ENCODE data around the gene KRTAP10-2. TPM values are rescaled to one million over a fixed set of nuclear protein-coding genes. Genes with fewer than 3 reads are reported as not detected.

The KRTAP10-2 gene
- total RNA-seq, 1 donor from 2014 or later, result not detected

DNA sequence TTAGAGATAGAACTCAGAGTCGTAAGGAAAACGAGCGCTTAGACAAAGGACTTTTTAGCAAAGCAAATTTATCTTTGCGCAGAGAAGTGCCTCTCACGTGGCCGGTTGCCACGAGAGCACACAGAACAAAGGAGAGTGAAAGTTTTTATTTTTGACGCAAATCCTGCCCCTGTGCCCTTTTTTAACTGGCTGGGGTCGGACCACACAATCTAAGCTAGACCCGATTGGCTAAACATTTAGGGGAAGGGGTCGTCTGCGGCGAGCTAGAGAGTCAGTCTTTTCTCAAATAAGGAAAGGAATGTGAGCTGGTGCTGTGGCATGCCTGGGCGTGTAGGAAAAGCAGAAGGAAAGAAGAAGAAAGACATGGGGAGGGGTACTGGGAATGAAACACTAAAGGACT lies 2.4 kb downstream of the KRTAP10-2 start:
- H3K36me3 Mint-ChIP-seq (ENCODE audit: unreplicated experiment), result peaks cover 5% of the 10 kb centered on the region
- no peak for DNase-seq (ENCODE audit: extremely low spot score, unreplicated experiment)
- TF ChIP-seq, protein P1, sequence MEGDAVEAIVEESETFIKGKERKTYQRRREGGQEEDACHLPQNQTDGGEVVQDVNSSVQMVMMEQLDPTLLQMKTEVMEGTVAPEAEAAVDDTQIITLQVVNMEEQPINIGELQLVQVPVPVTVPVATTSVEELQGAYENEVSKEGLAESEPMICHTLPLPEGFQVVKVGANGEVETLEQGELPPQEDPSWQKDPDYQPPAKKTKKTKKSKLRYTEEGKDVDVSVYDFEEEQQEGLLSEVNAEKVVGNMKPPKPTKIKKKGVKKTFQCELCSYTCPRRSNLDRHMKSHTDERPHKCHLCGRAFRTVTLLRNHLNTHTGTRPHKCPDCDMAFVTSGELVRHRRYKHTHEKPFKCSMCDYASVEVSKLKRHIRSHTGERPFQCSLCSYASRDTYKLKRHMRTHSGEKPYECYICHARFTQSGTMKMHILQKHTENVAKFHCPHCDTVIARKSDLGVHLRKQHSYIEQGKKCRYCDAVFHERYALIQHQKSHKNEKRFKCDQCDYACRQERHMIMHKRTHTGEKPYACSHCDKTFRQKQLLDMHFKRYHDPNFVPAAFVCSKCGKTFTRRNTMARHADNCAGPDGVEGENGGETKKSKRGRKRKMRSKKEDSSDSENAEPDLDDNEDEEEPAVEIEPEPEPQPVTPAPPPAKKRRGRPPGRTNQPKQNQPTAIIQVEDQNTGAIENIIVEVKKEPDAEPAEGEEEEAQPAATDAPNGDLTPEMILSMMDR (IDR thresholded peaks at IDR 0.05), result no peak
- no peak overlapping the region for H3K27ac Mint-ChIP-seq (ENCODE audit: unreplicated experiment)
- H3K27me3 Mint-ChIP-seq (ENCODE audit: unreplicated experiment), result peaks cover 34% of the 10 kb centered on the region
- peaks cover 16% of the 10 kb centered on the region for H3K9me3 Mint-ChIP-seq (ENCODE audit: unreplicated experiment)
- peaks cover 3% of the 10 kb centered on the region for H3K4me1 Mint-ChIP-seq (ENCODE audit: unreplicated experiment)
- H3K4me3 Mint-ChIP-seq (ENCODE audit: unreplicated experiment), result no peak overlapping the region

DNA sequence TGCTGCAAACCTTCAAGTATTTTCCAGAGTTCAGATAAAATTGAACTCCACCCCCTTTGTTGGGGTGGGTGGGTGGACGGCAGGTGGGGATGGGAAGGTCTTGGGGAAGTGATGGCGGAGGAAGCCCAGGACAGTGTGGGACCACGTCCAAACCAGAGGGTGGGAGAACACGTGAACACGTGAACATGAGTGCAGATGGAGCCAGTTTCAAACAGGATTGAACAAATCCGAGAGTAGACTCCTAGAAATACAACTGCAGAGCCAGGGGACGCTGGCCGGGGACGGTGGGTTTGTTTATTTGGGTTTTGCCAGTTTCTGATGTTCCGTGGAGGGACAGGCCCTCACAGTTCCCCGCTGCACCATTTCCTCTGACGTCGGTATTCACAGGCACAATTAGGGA lies 2.9 kb downstream of the KRTAP10-2 start:
- Mint-ChIP-seq H3K9me3 (ENCODE audit: unreplicated experiment) (peaks cover 16% of the 10 kb centered on the region), H3K4me3 (ENCODE audit: unreplicated experiment) (no peak overlapping the region), H3K27me3 (ENCODE audit: unreplicated experiment) (peaks cover 29% of the 10 kb centered on the region), H3K36me3 (ENCODE audit: unreplicated experiment) (peaks cover 5% of the 10 kb centered on the region), H3K4me1 (ENCODE audit: unreplicated experiment) (peaks cover 3% of the 10 kb centered on the region), H3K27ac (ENCODE audit: unreplicated experiment) (no peak overlapping the region)
- no peak for DNase-seq (ENCODE audit: extremely low spot score, unreplicated experiment)
- TF ChIP-seq, protein P1 (IDR thresholded peaks at IDR 0.05), result no peak

DNA sequence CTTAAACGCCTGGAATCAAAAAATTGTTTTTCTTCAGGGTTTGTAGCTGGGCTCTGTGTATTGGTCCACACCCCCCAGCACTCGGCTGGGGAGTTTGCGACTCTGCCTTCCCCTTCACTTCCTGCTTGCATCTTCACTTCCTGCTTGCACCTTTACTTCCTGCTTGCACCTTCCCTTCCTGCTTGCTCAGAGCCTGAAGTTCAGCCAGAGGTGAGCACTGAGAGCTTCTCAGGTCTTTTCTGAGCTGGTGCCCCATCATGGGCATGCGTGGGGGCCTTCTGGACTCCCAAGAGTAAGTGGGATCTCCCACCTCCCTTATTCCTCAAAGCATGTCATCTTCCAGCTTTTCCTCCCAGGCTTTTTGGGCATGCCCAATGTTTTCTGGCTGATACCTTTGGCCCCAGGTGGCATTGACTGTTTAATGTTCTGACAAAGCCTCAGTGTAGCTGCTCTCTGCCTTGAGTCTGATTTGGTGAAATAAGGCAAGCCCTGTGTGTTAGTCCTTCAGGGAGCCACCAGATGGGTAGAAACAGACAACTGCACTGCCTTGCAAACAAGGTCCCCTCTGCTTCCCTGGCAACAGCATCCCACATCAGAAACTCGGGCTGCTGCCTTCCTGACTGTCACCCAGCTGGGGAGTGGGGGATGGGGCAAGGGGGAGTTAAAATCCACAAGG lies 3.5 kb downstream of the KRTAP10-2 start:
- H3K27me3 Mint-ChIP-seq (ENCODE audit: unreplicated experiment), result peaks cover 23% of the 10 kb centered on the region
- peaks cover 16% of the 10 kb centered on the region for H3K9me3 Mint-ChIP-seq (ENCODE audit: unreplicated experiment)
- H3K36me3 Mint-ChIP-seq (ENCODE audit: unreplicated experiment), result peaks cover 5% of the 10 kb centered on the region
- TF ChIP-seq, protein P1 (IDR thresholded peaks at IDR 0.05), result no peak
- DNase-seq (ENCODE audit: extremely low spot score, unreplicated experiment), result no peak
- H3K4me3 Mint-ChIP-seq (ENCODE audit: unreplicated experiment), result no peak overlapping the region
- peaks cover 3% of the 10 kb centered on the region for H3K4me1 Mint-ChIP-seq (ENCODE audit: unreplicated experiment)
- no peak overlapping the region for H3K27ac Mint-ChIP-seq (ENCODE audit: unreplicated experiment)

DNA sequence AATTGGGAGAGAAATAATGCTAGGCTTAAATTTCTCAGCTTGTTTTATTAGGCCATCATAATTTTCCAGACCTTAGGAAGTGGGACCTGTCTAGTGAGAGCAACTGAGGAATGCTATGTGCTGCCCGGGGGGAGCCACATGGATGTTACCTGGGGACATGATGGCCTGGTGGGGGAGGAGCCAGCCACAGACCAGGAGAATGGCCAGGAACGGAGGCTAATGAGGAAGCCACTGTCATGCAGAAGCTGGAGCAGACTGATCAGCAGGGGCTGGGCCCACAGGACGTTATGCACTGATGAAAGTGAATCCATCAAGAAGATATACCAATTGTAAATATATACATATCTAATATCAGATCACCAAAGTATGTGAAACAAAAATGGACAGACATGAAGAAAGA lies 6.7 kb downstream of the KRTAP10-2 start:
- DNase-seq (ENCODE audit: extremely low spot score, unreplicated experiment), result no peak
- Mint-ChIP-seq H3K27ac (ENCODE audit: unreplicated experiment) (no peak overlapping the region), H3K4me1 (ENCODE audit: unreplicated experiment) (peaks cover 3% of the 10 kb centered on the region), H3K36me3 (ENCODE audit: unreplicated experiment) (peaks cover 5% of the 10 kb centered on the region), H3K4me3 (ENCODE audit: unreplicated experiment) (no peak overlapping the region), H3K27me3 (ENCODE audit: unreplicated experiment) (peaks cover 18% of the 10 kb centered on the region), H3K9me3 (ENCODE audit: unreplicated experiment) (peaks cover 16% of the 10 kb centered on the region)
- TF ChIP-seq, protein P1 (IDR thresholded peaks at IDR 0.05), result no peak

DNA sequence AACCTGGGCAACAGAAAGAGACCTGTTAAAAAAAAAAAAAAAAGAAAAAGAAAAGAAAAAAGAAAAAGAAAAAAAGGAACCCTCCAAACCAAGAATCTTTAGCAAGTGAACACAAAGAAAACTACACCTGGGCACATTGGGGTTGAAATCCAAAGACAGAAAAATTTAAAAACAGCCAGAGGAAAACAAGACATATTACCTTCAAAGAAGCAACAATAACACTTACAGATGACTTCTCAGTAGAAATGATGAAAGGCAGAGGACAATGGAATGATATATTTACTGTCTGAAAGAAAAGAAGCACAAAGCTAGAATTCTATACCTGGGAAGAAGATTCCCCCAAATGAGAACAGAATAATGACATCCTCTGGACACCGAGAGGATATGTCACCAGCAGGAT lies 8.6 kb downstream of the KRTAP10-2 start:
- H3K27me3 Mint-ChIP-seq (ENCODE audit: unreplicated experiment), result peaks cover 8% of the 10 kb centered on the region
- no peak overlapping the region for H3K27ac Mint-ChIP-seq (ENCODE audit: unreplicated experiment)
- H3K9me3 Mint-ChIP-seq (ENCODE audit: unreplicated experiment), result peaks cover 16% of the 10 kb centered on the region
- H3K36me3 Mint-ChIP-seq (ENCODE audit: unreplicated experiment), result peaks cover 5% of the 10 kb centered on the region
- H3K4me3 Mint-ChIP-seq (ENCODE audit: unreplicated experiment), result no peak overlapping the region
- TF ChIP-seq, protein P1 (IDR thresholded peaks at IDR 0.05), result no peak
- DNase-seq (ENCODE audit: extremely low spot score, unreplicated experiment), result no peak
- no peaks in the 10 kb centered on the region for H3K4me1 Mint-ChIP-seq (ENCODE audit: unreplicated experiment)
